ENCODE data around the gene TMEM44. TPM values are rescaled to one million over a fixed set of nuclear protein-coding genes. Genes with fewer than 3 reads are reported as not detected.

Gene TMEM44
- total RNA-seq, 4 donors from 2014 or later = 8.1 to 17.7 (median 11.6) TPM

DNA sequence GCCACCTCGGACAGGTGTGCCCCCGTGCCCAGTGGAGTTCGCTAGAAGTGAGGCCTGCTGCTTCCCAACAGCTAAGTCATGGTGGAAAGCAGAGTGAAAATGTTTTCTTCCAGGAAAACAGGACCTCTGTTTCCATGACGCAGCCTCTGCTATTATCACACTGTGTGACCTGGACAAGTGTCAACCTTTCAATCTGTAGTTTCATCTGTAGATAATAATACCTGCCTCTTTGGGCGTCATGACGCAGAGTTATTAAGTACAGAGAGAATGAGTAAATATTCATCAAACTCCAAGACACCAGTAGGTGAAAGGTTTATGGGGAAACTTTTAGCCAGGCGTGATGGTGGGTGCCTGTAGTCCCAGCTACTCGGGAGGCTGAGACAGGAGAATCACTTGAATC is 62.3 kb downstream of the TMEM44 start:
- TF ChIP-seq, protein P1, sequence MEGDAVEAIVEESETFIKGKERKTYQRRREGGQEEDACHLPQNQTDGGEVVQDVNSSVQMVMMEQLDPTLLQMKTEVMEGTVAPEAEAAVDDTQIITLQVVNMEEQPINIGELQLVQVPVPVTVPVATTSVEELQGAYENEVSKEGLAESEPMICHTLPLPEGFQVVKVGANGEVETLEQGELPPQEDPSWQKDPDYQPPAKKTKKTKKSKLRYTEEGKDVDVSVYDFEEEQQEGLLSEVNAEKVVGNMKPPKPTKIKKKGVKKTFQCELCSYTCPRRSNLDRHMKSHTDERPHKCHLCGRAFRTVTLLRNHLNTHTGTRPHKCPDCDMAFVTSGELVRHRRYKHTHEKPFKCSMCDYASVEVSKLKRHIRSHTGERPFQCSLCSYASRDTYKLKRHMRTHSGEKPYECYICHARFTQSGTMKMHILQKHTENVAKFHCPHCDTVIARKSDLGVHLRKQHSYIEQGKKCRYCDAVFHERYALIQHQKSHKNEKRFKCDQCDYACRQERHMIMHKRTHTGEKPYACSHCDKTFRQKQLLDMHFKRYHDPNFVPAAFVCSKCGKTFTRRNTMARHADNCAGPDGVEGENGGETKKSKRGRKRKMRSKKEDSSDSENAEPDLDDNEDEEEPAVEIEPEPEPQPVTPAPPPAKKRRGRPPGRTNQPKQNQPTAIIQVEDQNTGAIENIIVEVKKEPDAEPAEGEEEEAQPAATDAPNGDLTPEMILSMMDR (IDR thresholded peaks at IDR 0.05; ENCODE audit: low read depth) = no peak

DNA sequence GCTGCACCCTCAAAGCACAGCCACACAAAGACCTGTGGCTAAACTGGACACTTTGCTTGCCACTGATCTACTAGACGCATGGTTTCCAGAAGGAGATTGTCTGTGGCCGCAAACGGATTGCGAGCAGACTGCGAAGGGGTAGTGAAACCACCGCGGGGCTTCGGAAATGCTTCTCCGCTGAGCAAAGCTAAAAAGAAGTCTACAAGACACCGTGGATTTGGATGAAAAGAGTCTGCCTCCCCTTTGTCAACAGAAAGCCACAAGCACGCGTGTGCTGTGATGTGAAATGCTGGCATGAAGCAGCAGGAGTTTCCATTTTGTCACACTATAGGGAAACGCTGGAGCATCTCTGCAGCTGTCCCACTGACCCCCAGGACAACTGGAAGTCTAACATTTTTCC is 63.0 kb downstream of the TMEM44 start:
- TF ChIP-seq, protein P1 (IDR thresholded peaks at IDR 0.05; ENCODE audit: low read depth) = no peak

DNA sequence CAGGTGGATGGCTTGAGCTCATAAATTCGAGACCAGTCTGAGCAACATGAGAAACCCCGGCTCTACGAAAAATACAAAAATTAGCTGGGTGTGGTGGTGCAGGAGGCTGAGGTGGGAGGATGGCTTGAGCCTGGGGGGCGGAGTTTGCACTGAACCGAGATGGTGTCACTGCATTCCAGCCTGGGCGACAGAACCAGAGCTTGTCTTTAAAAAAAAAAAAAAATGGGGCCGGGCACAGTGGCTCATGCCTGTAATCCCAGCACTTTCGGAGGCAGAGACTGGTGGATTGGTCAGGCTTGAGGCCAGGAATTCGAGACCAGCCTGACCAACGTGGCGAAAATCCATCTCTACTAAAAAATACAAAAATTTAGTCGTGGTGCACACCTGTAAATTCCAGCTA is 64.0 kb downstream of the TMEM44 start:
- TF ChIP-seq, protein P1 (IDR thresholded peaks at IDR 0.05; ENCODE audit: low read depth) = no peak

DNA sequence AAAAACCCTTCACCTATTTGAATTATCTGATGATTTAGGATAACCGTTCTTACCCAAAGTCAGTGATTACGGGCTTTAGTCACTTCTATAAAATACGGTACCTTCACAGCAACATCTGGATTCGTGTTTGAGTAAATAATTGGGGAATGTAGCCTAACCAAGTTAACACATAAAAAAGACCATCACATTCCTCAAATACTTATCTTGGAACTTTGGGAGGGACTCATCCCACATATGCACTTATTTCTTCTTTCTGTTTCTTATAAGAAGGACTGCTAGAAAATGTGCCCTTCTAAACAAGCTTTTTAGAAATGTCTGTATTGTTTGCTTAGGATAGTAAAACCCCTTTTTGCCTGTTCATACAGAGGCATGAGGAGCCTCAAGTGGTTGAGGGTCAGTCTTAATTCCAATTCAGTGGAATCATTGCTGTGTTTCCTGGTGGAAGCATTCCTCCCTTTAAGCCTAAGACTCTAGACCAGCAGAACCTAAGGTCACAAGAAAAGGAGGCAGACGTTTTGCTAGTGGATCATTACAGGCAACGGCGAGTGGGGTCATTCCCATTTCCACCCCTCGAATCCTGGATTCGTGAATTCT is 67.5 kb downstream of the TMEM44 start:
- TF ChIP-seq, protein P1 (IDR thresholded peaks at IDR 0.05; ENCODE audit: low read depth) = no peak

DNA sequence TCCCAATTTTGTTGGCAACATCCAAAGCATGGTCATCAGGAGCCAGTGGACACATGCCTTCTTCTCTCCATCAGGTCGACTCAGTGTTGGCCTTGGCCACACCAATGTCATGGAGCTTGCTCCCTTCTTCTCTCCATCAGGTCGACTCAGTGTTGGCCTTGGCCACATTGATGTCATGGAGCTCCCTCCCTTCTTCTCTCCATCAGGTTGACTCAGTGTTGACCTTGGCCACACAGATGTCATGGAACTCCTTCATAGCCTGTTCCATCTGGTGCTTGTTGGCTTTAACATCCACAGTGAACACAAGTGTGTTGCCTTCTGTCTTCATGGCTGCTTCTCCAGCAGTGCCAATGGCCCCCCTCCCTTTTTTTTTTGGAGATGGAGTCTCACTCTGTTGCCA is 70.2 kb downstream of the TMEM44 start:
- TF ChIP-seq, protein P1 (IDR thresholded peaks at IDR 0.05; ENCODE audit: low read depth) = no peak

DNA sequence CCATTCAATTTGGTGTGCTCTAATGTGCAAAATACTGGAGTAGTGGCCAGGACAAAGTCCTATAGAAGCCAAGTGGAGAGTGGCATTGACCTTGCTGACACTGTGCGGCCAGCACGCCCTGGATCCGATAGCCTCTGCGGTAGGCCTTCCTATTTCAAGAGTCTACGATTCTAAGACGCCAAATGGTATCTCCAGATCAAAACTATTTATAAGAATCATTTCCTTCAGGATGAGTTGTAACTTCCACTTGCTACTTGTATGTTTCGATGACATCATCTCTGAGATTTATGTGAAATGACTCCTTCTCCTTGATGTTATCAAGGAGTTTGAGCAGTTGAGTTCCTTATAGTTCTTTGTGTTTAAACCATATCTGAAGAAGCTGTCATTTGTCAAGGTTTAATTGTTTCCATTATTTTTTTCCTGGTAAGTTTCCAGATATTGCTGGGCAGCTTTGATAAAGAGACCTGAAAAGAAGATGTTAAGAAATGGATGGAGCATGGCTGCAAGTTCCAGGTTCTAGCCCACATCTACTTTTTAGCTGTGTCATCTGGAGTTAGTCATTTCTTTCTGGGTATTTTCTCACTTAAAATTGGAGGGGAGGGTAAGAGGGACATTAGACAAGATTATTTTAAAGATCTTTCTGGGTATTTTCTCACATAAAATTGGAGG is 71.8 kb downstream of the TMEM44 start:
- TF ChIP-seq, protein P1 (IDR thresholded peaks at IDR 0.05; ENCODE audit: low read depth) = no peak

DNA sequence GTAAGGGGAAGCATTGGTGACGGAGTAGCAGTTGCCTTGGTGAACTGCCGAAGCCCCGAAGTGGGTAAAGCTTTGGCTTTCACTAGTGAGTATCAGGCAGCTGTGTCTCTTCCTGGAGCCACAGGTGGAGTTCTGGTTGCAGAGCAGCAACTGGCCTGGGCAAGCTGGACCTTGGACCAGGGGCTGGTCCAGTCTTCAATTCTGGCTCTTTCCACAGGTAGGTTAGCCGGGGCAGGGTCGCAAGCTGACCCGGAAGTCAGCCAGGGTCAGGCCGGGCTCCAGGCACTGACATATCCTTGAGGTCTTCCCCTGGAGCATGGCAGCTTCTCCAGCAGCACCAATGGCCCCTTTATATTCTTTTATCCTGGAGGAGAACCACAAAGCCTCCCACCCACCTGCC is 73.2 kb downstream of the TMEM44 start:
- TF ChIP-seq, protein P1 (IDR thresholded peaks at IDR 0.05; ENCODE audit: low read depth) = no peak

All from subcutaneous adipose tissue (tissue), 4 donors.